ENCODE measurements around the gene IYD.
A peak's percentile ranks its signal among the peaks of the same experiment; 100 is the strongest.

IYD gene, protein sequence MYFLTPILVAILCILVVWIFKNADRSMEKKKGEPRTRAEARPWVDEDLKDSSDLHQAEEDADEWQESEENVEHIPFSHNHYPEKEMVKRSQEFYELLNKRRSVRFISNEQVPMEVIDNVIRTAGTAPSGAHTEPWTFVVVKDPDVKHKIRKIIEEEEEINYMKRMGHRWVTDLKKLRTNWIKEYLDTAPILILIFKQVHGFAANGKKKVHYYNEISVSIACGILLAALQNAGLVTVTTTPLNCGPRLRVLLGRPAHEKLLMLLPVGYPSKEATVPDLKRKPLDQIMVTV

DNA sequence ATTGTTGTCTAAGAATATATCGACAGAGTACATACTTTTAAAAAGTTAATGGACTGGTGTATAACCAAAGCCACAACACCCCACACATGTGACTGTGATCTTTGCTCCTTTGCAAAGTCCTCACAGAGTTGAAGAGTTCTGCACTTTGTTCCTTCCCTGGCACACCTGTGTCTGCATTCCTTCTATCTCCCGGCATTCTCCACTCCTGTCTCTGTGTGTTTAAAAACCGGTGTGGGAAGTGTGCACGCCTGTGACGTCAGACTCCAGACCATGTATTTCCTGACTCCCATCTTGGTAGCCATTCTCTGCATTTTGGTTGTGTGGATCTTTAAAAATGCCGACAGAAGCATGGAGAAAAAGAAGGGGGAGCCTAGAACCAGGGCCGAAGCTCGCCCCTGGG, at the start of gene IYD:
Gene IYD, plus strand, starts transcription at position 251 of the 400 bp plus-strand sequence. Its CDS starts 20 bp downstream, at position 271.
- no peak for DNase-seq (ENCODE audit: low read depth, low spot score)

DNA sequence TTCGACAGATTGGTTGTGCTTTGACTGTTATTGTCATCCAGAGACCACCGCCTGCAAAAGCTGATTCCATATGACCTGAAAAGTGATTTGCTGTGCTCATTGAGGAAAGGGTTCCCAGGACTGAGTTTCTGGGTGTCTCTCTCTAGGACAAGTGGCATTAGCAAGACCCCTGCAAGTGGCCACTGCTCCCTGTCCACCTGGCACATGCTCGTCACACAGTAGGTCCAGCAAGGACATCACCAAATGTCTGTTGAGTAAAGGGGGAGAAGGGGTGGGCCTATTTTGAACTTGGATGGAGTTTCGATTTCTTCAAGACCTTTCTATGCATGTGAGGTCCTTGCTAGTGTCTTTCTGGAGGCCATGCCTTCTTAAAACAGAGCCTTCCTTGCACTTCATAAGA, 48.9 kb upstream of the IYD start:
- no peak for DNase-seq (ENCODE audit: low read depth, low spot score)

DNA sequence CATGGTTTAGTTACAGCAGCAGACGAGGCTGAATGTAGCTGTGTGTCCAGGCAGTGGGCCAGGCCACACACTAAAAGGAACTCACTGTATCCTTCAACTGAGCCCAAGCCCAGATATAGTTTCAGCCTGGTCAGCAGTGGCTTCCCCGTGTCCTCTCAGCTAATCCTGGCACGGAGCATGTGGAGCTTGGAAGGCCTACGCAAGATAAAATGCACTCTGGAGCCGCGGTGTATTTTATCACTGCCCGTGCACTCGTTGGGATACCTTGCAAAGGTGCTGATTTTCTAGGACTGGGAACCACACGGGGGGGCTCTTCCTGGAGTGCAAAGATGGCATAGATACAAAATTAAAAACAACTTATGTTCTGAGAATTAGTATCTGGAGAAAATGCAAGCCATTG, 48.4 kb upstream of the IYD start:
- DNase-seq (ENCODE audit: low read depth, low spot score) = no peak

DNA sequence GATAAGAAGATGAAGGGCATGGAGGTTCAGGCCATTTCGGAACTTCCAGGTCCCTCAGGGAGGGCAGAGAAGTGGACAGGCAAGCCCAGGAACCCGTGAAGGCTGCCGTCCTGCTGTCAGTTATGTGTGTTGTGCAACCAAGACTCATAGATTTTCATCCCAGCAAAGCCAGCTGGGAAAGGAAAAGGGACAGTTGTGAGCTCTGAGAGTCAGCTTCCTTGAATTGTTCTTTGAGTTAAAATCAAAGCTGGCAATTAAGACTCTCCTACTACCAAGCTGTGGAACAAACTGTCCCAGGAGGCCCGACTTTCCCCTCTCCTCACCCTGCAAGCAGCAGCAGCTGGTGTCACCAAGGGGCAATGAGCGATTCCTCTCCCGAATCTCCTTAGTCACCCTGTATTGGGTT, 46.3 kb upstream of the IYD start:
- DNase-seq (ENCODE audit: low read depth, low spot score) = no peak

DNA sequence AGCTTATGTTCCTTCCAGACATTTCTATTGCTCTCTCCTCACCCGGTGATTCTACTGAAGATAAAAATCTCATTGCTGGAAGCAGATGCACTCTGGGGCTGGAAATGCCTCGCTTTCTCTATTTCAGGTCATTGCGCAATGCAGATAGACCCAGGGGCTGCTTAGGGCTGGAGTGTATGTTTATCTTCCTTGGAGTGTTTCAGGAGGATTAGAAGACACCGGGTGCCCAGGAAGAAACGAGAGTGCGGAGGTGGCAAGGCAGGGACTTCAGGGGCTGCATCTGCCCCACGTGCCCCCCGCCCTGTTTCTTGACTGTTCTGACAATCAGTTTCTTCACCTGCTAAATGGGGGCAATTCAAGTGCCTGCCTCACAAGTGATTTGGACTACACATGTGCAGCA, 45.6 kb upstream of the IYD start:
- no peak for DNase-seq (ENCODE audit: low read depth, low spot score)

DNA sequence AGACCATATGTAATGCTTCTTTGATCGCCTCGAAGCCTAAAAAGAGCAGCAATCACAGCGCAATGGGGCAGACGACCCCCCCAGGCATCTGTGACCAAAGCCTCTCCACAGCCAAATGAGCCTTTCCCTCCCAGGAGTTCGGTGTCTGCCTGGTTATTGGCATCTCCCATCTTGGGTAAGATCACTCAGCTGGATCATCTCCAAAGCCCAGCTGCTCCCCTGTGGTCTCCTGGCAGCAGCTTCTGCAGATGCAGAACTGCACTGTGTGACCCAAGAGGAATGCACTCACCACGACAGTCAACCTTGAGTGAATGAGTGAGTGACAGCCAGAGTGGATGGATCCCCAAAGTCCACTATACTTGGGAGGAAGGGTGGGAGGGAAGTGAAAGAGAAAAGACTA, 44.8 kb upstream of the IYD start:
- no peak for DNase-seq (ENCODE audit: low read depth, low spot score)

DNA sequence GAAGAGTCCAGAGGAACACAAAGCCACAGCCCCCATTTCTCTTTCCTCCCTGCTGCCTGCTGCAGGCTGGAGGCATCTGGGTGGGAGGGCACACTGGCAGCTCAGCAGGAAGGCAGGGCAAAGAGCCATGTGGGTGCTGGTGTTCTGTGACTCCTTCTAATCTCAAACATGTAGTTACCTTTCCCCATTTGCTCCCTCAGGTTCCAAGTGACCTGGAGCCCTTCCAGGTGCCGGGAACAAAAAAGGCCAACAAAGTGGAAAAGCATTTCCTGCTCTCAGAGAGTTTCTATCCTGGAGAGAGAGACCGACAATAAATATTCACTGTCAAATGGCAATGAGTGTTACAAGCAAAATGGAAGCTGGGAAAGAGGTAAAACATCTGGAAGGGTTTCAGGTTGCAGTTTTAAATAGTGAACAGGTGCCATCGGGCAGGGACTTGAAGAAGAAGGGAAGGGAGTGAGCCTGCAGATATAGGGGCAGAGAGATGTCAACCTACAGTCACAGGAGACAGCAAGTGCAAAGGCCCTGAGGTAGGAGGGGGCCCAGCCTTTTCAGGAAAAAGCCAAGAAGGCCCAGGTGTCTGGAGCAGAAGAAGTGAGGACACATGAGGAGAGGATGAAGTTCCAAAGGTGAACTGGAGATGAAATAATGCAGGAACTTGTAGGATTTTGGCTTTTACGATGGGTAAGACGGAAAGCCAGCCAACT, 43.6 kb upstream of the IYD start:
- DNase-seq (ENCODE audit: low read depth, low spot score) = no peak

DNA sequence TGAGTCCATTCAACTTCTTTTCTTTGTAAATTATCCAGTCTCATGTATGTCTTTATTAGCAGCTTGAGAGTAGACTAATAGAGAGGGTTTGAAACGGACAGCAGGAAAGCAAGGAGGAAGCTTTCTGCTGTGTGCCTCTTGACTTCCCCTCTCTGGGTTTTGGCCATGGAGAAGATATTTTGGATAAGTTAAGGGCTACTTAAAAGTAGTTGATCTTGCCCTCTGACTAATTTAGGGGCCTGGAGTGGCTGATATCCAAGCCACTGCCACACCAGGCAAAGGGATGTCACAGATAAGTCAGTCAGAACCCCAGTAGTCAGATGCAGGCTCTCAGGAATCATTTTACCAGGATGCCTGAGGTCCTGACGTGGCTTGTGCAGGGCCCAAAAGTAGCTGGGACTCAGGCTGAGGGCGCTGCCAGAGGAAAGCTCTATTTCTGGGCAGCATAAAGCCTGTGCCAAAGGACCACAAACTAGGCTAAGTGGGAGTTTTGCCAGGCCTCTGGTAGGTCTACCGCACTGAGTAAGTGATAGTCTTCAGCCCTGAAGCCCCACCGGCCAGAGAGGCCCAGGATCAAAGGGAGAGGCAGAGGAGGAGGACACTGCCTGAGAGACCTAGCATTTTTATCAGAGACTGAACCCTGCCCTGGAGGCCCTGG, 41.6 kb upstream of the IYD start:
- DNase-seq (ENCODE audit: low read depth, low spot score) = no peak

DNA sequence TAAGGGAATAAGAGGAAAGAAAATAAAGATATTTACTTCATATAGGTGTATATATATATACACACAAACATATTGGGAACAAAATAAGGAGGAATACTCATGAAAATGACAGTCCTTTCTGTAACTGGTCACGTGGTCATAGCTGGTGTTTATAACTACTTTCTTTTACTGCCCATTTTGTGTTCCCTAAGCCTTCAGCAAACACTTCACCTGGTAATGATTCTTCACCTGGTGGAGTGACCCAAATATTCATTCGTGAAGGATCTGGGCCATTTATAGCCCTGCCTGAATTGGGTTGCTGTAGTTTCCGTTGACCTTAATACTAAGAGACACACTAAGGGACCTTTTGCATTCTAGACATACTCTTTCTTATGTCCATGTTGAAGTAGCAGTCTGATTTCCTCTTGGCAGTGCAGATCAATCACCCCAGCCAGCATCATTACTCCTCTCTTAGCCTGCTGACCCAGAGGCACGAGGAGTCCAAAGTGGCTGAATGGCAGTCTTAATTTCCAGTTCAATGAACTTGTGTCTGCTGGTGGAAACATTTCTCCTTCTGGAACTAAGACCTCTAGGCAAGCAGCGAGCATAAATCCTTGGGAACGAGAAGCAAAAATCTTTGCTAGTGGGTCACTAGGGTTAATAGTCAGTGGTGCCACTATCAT, 39.9 kb upstream of the IYD start:
- DNase-seq (ENCODE audit: low read depth, low spot score) = no peak

DNA sequence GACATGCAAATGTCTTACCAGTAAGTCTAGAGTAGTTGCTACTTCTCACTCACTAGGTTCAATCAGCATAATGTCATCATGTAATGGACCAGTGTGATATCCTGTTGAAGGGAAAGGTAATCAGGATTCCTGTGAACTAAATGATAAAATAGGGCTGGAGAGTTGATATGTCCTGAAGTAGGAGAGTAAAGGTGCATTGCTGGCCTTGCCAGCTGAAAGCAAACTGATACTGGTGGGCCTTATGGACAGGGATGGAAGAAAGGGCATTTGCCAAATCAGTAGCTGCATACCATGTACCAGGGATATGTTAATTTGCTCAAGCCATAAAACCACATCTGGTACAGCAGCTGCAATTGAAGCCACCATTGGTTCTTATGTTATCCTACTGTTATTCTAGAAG, 37.5 kb upstream of the IYD start:
- no peak for DNase-seq (ENCODE audit: low read depth, low spot score)

DNA sequence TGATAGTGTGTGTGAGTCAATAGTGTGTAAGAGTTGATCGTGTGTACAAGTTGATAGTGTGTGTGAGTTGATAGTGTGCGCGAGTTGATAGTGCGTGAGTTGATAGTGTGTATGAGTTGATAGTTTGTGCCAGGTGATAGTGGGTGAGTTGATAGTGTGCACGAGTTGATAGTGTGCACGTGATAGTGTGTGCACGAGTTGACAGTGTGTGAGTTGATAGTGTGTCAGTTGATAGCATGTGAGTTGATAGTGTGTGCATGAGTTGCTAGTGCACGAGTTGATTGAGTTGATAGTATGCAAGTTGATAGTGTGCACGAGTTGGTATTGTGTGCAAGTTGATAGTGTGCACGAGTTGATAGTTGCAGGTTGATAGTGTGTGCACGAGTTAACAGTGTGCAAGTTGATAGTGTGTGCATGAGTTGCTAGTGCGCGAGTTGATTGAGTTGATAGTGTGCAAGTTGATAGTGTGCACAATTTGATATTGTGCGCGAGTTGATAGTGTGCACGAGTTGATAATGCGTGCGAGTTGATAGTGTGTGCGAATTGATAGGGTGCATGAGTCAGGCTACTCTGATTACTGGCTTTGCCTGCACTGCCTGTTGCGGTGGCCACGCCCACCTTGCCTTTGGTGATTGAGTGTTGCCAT, 35.8 kb upstream of the IYD start:
- no peak for DNase-seq (ENCODE audit: low read depth, low spot score)

DNA sequence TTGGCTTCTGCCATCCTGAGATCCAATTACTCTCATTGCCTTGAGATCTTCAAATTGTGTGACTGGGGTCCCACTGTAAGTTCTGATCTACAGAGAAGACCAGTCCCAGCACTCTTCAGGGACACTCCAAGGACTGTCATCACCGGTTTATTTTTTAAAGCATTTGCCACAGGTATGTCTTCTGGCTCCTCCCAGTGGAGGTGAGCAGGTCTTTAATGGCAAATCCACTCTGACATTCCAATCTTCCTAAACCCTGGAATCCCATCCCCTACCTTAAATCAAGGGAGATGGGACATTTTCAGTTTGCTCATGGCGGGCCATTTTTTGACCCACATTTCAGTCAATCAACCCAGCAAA, 35.2 kb upstream of the IYD start:
- no peak for DNase-seq (ENCODE audit: low read depth, low spot score)

DNA sequence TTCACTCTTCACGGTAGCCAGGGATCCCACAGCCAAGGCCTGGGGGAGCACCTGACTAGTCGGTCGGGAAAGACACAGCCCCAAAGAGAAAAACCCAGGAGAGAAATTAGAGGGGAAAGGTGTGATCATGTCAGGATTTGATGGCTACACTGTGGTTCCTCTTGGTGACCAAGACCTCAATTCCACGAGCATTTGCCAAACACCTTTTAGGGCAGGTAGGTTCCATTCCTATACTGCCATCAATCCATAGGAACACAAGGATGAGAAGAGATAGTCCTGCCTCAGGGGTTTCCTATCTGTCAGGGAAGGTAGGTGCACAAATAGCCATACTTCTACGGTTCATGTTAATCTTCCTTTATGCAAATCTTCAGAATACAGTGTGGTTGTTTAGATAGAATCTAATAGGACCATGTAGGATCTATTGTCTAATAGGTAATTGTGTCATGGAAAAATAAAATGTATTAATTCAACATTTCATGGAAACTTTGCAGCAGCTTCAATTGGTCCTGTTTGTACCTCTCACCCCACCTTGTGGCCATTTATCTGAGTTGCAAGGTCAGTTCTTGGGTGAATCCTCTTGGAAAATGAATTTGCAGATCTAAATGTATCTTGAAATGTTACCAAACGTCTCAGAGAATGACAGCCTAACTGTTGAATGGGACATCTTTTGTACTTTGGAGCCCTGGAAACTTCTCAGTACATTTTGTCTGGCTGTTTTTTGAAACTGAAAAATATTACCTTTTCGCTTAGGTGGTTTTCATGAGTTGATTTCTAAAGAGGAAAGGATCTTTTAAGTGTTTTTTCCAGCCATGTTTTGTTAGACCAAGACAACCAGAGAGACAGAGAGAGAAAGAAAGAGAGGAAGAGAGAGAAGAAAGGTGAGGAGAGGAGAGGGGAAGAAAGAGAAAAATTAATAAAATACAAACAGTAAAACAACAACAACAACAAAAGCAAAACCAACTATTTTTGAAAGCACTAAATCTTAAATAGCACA, 33.7 kb upstream of the IYD start:
- peak; percentile 50 for DNase-seq (ENCODE audit: low read depth, low spot score)

DNA sequence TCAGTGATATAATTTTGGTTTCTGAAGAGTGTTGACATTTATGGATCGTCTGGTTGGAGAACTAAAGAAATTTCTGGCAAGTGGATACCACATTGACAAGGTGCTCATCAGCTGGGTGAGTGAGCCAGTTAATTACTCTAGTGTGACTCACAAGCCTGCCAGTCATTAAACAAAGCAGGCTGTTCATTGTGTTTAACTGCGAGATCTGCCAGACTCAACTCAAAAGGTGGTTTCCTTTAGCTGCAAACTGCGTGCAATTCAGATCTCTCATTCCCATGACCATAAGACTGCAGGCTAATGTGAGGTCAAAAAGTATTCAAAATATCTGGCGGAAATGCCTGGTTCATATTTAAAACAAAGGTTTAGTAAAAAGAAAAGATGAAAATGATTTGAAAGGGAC, 32.5 kb upstream of the IYD start:
- no peak for DNase-seq (ENCODE audit: low read depth, low spot score)

DNA sequence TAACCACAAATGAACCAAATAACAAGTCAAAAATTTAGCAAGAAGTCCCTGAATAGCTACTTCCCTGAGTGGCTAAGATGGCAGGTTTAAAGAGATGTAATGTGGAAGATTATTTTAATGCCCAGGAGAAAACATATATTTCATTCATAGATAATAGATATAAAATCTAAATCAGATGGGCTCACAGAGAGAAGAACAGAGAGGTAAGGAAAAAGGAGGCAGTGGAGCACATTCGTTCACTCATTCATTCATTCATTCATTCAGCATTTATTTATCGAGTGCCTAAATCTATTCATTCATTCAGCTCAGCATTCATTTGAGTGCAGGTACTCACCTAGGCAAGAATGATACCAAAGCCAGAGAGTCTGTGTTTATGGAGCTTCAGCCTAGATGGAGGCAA, 32.1 kb upstream of the IYD start:
- no peak for DNase-seq (ENCODE audit: low read depth, low spot score)

DNA sequence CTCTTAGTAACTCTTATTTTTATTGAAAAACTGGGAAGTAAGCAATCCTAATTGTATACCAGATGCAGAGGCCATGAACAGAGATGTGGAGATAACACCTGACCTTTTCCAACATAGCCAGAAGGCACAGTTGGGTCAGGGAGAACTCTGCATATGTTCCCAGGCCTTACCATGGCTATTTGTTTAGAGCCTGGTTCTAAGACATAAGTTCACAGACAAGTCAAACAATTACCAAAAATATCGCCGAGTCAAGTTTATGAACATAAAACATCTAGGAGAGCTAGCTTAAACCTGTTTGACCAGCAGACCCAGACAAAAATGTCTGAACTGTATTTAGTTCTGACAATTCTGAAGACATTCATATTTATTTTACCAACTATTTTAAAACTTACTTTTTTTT, 26.7 kb upstream of the IYD start:
- DNase-seq (ENCODE audit: low read depth, low spot score) = no peak

DNA sequence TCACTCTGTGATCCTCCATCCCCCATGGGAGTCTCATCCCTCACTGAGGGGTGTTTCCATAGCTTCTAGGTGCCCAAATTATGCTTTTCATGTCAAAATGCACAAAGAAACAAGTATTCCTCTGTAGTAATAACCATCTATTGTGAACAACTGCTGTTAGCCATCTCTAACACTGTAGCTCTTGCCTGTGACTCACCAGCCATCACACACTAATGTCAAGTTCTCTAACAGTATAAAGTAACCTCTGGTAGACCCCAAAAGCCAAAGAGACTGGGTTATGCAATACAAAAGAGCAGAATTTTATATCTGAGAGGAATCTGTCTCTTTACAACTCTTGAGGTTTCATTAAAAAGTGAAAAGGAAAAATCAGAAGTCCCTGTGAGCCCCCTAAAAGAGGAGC, 25.4 kb upstream of the IYD start:
- DNase-seq (ENCODE audit: low read depth, low spot score) = no peak

DNA sequence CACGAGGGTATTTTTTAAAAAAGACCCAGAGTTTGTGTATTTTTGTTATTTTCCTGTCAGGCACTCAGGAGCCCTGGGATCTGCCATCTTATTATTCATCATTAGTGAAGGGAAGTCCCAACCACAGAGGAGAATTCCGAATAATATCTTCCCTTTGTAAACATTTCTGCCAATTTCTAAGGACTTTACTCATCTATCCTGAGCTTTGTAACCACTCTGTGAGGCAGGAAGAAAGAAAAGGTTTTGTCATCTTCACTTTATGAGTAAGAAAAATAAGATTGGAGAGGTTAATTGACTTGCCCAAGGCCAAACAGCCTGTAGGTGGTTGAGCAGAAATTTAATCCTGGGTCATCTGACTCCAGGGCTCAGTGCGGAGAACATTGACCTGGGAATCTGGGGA, 23.0 kb upstream of the IYD start:
- no peak for DNase-seq (ENCODE audit: low read depth, low spot score)

DNA sequence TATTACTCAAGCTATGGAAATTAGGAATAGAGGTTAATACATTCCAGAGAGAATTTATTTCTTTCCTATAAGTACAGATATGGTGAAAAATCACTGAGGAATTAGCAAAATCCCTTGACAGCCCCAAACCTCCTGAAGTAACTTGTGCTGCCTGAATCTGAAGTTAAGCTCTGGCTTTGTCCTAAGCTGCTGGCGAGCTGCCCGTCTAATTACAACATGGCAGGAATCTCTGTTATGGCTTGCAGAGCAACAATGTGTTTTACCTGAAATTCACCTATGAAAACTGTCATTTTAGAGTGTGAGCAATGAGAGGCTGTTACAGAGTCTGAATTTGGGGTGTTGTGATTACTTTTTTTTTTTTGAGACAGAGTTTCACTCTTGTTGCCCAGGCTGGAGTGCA, 22.5 kb upstream of the IYD start:
- DNase-seq (ENCODE audit: low read depth, low spot score) = no peak

DNA sequence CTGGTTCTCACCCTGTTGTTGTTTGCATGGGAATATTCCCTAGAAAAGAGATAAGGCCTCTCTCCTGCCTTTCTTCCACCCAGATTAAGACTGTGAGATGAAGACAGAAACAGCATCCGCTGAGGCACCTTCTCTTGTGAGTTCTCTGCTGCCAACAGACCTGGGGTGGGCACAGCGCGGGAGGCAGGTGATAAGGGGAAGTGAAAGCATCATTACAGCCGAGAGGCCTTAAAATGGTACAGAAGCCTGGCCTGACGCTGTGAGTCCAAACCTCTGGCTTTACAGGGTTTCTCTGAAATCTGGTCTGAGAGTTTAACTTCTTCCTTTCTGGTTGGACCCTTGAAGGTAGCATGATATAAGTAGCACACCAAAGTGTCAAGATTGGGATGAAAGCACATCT, 21.0 kb upstream of the IYD start:
- no peak for DNase-seq (ENCODE audit: low read depth, low spot score)

DNA sequence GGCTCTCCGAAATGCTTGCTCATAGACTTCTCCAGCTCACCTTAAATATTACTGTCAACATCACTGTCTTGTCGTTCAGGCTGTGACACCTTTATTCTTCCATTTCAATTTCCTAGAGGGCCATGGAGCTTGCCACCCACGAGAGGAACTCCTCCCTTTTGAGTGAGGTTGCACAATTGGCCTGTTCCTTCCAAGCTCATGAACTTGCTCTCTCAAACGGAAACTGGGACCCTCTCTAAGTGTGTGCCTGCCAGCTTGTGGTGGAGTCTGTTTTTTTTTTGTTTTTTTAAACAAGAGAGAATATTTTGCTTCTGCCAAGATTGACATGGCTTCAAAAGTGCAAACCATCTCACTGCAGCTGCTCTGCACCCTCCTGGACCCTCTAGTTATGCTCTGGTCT, 19.3 kb upstream of the IYD start:
- DNase-seq (ENCODE audit: low read depth, low spot score) = no peak
